Hepatocyte (in vitro differentiated cells): ENCODE measurements around the gene UBE2L5. TPM values are rescaled to one million over a fixed set of nuclear protein-coding genes. Genes with fewer than 3 reads are reported as not detected.
A peak's percentile ranks its signal among the peaks of the same experiment; 100 is the strongest.

Source experiments
- DNase-seq: peaks from one replicate; pipeline ENCODE4 v3.0.0-alpha.2; 2016; ENCODE audit warnings: low spot score
- H2AFZ ChIP-seq: fragments of 200-600 bp; sonication (generic); 2 replicates; pipeline ENCODE4 v1.6.0; 2016; ENCODE audit warnings: antibody characterized with exemption, mild to moderate bottlenecking
- H3K27ac ChIP-seq: fragments of 200-600 bp; sonication (generic); 2 replicates; pipeline ENCODE4 v1.5.1; 2016; ENCODE audit warnings: mild to moderate bottlenecking
- H3K27me3 ChIP-seq: fragments of 200-600 bp; sonication (generic); 2 replicates; pipeline ENCODE4 v1.6.1; 2016
- H3K36me3 ChIP-seq: fragments of 200-600 bp; sonication (generic); replicated peaks from 2 replicates; pipeline ENCODE4 v1.5.1; 2016; ENCODE audit warnings: low read depth; ENCODE audit not compliant: insufficient read depth
- H3K4me1 ChIP-seq: fragments of 200-600 bp; sonication (generic); 2 replicates; pipeline ENCODE4 v1.5.1; 2016; ENCODE audit warnings: mild to moderate bottlenecking, moderate library complexity; ENCODE audit not compliant: insufficient read depth
- H3K4me2 ChIP-seq: fragments of 200-600 bp; sonication (generic); 2 replicates; pipeline ENCODE4 v1.6.0; 2016
- H3K4me3 ChIP-seq: fragments of 200-600 bp; sonication (generic); 2 replicates; pipeline ENCODE4 v1.5.1; 2016; ENCODE audit warnings: mild to moderate bottlenecking
- H3K79me2 ChIP-seq: fragments of 200-600 bp; sonication (generic); 2 replicates; pipeline ENCODE4 v1.6.0; 2017; ENCODE audit warnings: mild to moderate bottlenecking
- H3K9me2 ChIP-seq: fragments of 200-600 bp; sonication (generic); replicated peaks from 2 replicates; pipeline ENCODE4 v1.6.0; 2017; ENCODE audit warnings: mild to moderate bottlenecking; ENCODE audit not compliant: insufficient read depth
- H3K9me3 ChIP-seq: fragments of 200-600 bp; sonication (generic); 2 replicates; pipeline ENCODE4 v1.5.1; 2016; ENCODE audit warnings: low read depth, mild to moderate bottlenecking
- H4K20me1 ChIP-seq: fragments of 200-600 bp; sonication (generic); 2 replicates; pipeline ENCODE4 v1.6.0; 2016; ENCODE audit warnings: mild to moderate bottlenecking; ENCODE audit not compliant: insufficient read depth, poor library complexity, severe bottlenecking
- EZH2 ChIP-seq: fragments of 200-600 bp; sonication (generic); IDR thresholded peaks from 2 replicates; pipeline ENCODE4 v1.6.1; 2016; ENCODE audit warnings: antibody characterized with exemption, mild to moderate bottlenecking, borderline replicate concordance
- EZH2phosphoT487 ChIP-seq: fragments of 200-600 bp; sonication (generic); IDR thresholded peaks from one replicate; pipeline ENCODE4 v1.6.1; 2018; ENCODE audit warnings: antibody characterized with exemption, mild to moderate bottlenecking, low read depth, moderate library complexity; ENCODE audit not compliant: unreplicated experiment, severe bottlenecking
- WGBS: methylation state at CpG from one replicate; pipeline ENCODE4 v1.1.6; 2016; ENCODE audit warnings: low lambda C conversion rate; ENCODE audit errors: missing lambda C conversion rate; 5-methylcytosine and 5-hydroxymethylcytosine counted together
- polyA plus RNA-seq: library from polyadenylated mRNA; unstranded; fragments of >200 nt; fragmentation: Nextera tagmentation; extraction: Ambion mirVana; gene quantifications from 2 replicates; pipeline ENCODE4 v1.2.1, GENCODE V29; 2016
- total RNA-seq: library from RNA; depleted of rRNA; stranded (reverse); fragments of >200 nt; gene quantifications from 2 replicates; pipeline ENCODE4 v1.2.3, GENCODE V29; 2014
- TF ChIP-seq, protein P1 (sequence below): fragments of 200-600 bp; sonication (generic); IDR thresholded peaks from 2 replicates; pipeline ENCODE4 v1.5.1; 2016; ENCODE audit warnings: antibody characterized with exemption, mild to moderate bottlenecking; ENCODE audit not compliant: poor library complexity

Gene UBE2L5
- total RNA-seq (not detected in 2 replicates), polyA plus RNA-seq (not detected in 2 replicates)

DNA sequence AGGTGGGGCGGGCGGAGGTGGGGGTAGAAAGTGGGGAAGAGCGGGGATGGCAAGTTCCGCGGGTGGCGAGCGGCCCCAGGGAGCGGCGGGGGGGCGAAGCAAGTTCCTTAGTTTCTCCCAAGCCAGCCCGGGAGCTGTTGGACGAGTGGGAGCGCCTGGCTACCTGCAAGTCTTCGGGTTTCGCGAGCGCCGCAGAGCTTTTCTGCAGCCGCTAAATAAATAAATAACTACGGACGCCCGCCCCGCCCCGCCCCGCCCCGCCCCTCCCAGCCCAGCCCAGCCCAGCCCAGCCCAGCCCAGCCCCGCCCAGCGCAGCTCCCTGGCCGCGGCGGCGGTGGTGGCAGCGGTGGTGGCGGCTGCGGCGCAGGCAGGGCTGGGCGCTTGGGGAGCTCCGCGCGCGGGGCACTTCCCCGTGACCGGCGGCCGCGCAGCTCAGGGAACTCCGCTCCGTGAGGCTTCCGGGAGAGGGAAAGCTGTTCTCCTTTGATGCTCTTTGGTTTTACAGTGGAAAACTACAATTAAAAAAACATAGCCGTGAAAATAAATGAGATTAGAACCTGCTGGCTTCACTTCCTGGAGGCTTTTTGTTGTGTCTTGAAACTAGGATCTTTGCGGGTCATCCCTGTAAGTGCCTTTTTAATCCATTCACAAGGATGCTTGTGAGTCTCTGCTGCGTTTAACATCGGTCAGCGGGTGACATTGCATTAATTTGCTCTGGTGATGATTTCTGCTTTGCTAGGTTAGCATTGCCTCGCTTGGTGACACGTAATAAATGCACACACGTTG lies at the start of gene UBE2L5:
Gene UBE2L5 (plus strand): TSS at position 440 of the 786 bp plus-strand sequence. CDS start 5,498 bp downstream, outside the sequence.
- 2% methylated on average over 30 of the region's 57 CpGs for WGBS
- Histone ChIP-seq H4K20me1 (no peaks in the 10 kb centered on the region), H3K4me1 (peaks cover 5% of the 10 kb centered on the region), H3K4me2 (peak within 1 kb of the TSS; percentile 93), H3K36me3 (no peaks in the 10 kb centered on the region), H3K79me2 (no peaks in the 10 kb centered on the region), H3K9me3 (no peaks in the 10 kb centered on the region), H3K4me3 (peak within 1 kb of the TSS; percentile 67), H3K27me3 (no peaks in the 10 kb centered on the region), H3K27ac (peak within 1 kb of the TSS; percentile 89), H3K9me2 (no peaks in the 10 kb centered on the region), H2AFZ (peak within 1 kb of the TSS; percentile 93)
- TF ChIP-seq EZH2 = no peak
- TF ChIP-seq EZH2phosphoT487 = no peak
- TF ChIP-seq, protein P1, sequence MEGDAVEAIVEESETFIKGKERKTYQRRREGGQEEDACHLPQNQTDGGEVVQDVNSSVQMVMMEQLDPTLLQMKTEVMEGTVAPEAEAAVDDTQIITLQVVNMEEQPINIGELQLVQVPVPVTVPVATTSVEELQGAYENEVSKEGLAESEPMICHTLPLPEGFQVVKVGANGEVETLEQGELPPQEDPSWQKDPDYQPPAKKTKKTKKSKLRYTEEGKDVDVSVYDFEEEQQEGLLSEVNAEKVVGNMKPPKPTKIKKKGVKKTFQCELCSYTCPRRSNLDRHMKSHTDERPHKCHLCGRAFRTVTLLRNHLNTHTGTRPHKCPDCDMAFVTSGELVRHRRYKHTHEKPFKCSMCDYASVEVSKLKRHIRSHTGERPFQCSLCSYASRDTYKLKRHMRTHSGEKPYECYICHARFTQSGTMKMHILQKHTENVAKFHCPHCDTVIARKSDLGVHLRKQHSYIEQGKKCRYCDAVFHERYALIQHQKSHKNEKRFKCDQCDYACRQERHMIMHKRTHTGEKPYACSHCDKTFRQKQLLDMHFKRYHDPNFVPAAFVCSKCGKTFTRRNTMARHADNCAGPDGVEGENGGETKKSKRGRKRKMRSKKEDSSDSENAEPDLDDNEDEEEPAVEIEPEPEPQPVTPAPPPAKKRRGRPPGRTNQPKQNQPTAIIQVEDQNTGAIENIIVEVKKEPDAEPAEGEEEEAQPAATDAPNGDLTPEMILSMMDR = no peak
- DNase-seq = peak; percentile 90

DNA sequence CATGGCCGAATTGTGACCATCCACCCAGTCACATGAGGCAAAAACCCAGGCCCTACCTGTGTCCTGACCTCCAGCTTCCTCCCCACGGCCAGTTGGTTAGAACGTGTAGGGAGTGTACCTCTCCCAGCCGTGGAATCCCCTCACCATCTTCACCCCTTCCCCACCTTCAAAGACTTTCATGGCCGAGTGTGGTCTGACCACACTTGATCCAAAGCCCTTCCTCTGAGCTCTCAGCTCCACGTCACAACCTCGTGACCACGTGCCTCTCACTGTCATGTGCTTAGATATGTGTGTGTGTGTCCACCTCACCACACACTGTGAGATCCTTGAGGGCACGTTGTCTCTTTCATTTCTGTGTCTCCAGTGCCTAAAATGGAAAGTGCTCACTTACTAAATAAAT lies 48.6 kb upstream of the UBE2L5 start:
- WGBS = 92% methylated on average over 9 of the region's 9 CpGs
- no peak overlapping the region for H3K27ac ChIP-seq
- H3K4me2 ChIP-seq = no peak overlapping the region
- H3K79me2 ChIP-seq = no peaks in the 10 kb centered on the region
- H3K4me3 ChIP-seq = no peak overlapping the region
- H3K4me1 ChIP-seq = peaks cover 11% of the 10 kb centered on the region
- H3K9me3 ChIP-seq = no peaks in the 10 kb centered on the region
- DNase-seq = no peak
- H4K20me1 ChIP-seq = no peaks in the 10 kb centered on the region
- no peak overlapping the region for H2AFZ ChIP-seq
- H3K36me3 ChIP-seq = no peaks in the 10 kb centered on the region
- no peaks in the 10 kb centered on the region for H3K27me3 ChIP-seq
- H3K9me2 ChIP-seq = no peaks in the 10 kb centered on the region
- no peak for TF ChIP-seq EZH2phosphoT487
- TF ChIP-seq EZH2 = no peak
- TF ChIP-seq, protein P1 = no peak

DNA sequence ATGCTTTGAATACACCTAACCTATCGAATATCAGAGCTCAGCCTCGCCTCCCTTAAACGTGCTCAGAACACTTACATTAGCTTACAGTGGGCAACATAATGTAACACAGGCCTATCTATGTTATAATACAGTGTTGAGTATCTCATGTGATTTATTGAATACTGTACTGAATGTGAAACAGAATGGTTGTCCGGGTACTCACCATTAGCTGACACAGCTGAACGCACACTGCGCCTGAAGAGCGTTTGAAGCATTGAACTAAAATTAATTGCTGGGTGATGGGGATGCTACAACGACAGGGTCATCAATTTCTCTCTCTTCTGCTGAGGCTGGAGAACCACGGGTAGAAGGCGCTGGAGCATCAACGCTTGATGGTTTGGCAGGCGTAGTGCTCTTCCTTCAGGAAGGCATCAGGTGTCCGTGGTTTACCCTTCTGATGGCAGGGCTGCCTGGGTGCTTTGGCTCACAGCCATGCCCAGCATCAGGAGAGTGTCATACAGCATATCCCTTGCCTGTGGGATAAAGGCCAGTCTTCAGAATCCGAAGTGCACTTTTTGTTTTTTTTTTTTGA lies 46.9 kb upstream of the UBE2L5 start:
- Histone ChIP-seq H3K79me2 (no peaks in the 10 kb centered on the region), H3K4me3 (no peak overlapping the region), H4K20me1 (no peaks in the 10 kb centered on the region), H3K9me2 (no peaks in the 10 kb centered on the region), H3K4me2 (no peak overlapping the region), H3K27ac (no peak overlapping the region), H3K4me1 (peaks cover 11% of the 10 kb centered on the region), H3K9me3 (no peaks in the 10 kb centered on the region), H3K36me3 (no peaks in the 10 kb centered on the region), H3K27me3 (no peaks in the 10 kb centered on the region), H2AFZ (no peak overlapping the region)
- WGBS = 92% methylated on average over 14 of the region's 14 CpGs
- TF ChIP-seq, protein P1 = no peak
- no peak for TF ChIP-seq EZH2
- no peak for TF ChIP-seq EZH2phosphoT487
- no peak for DNase-seq
